ENCODE results near the gene OR8B3. TPM values are rescaled to one million over a fixed set of nuclear protein-coding genes. Genes with fewer than 3 reads are reported as not detected.

OR8B3 gene
- polyA plus RNA-seq, 6 donors from 2014 or later, result not detected

Other genes starting within 250 kb of the OR8B3 start
- not detected for gene OR10D3, start 215.7 kb downstream of the OR8B3 start, polyA plus RNA-seq (ENCODE audit: low read depth in 6 of 6)
- gene OR8G1, start 157.9 kb downstream of the OR8B3 start, polyA plus RNA-seq (ENCODE audit: low read depth in 6 of 6), result not detected
- gene OR8G5, start 142.6 kb downstream of the OR8B3 start, polyA plus RNA-seq (ENCODE audit: low read depth in 6 of 6), result not detected
- not detected for gene OR8D1, start 85.1 kb downstream of the OR8B3 start, polyA plus RNA-seq (ENCODE audit: low read depth in 6 of 6)
- gene OR8D2, start 78.8 kb downstream of the OR8B3 start, polyA plus RNA-seq (ENCODE audit: low read depth in 6 of 6), result not detected
- not detected for gene OR8B2, start 14.5 kb downstream of the OR8B3 start, polyA plus RNA-seq (ENCODE audit: low read depth in 6 of 6)
- not detected for gene OR8B4, start 25.8 kb upstream of the OR8B3 start, polyA plus RNA-seq (ENCODE audit: low read depth in 6 of 6)
- not detected for gene OR8B8, start 46.7 kb upstream of the OR8B3 start, polyA plus RNA-seq (ENCODE audit: low read depth in 6 of 6)
- gene OR8B12, start 144.6 kb upstream of the OR8B3 start, polyA plus RNA-seq (ENCODE audit: low read depth in 6 of 6), result not detected
- not detected for gene OR8A1, start 171.0 kb upstream of the OR8B3 start, polyA plus RNA-seq (ENCODE audit: low read depth in 6 of 6)
- gene PANX3, start 212.4 kb upstream of the OR8B3 start, polyA plus RNA-seq (ENCODE audit: low read depth in 6 of 6), result not detected
- 10 to 100 TPM; 18.4 to 37.3 (median 26.6) TPM for gene TBRG1, start 223.8 kb upstream of the OR8B3 start, polyA plus RNA-seq (ENCODE audit: low read depth in 6 of 6)

All from naive B cell (primary cell).